BJ (cell line): ENCODE data around the gene ZNF277. TPM values are rescaled to one million over a fixed set of nuclear protein-coding genes. Genes with fewer than 3 reads are reported as not detected.

ENCODE experiments used
- CTCF ChIA-PET: fragments of 350-600 bp; formaldehyde crosslinking; extraction: SDS; loops from one replicate; lab custom pipeline; 2021; ENCODE audit warnings: antibody characterized with exemption, inconsistent platforms; lab: Yijun Ruan, JAX
- POLR2A ChIA-PET: fragments of 300-600 bp; sonication (Branson Sonifier 250); formaldehyde crosslinking; extraction: SDS; loops from one replicate; lab custom pipeline; 2021; ENCODE audit warnings: antibody characterized with exemption; lab: Charles Lee
- DNase-seq: peaks from one replicate; pipeline ENCODE4 v3.0.0-alpha.2; 2011; ENCODE audit warnings: low read depth
- H3K27me3 ChIP-seq: 2 replicates; pipeline ENCODE4 v1.6.0; 2011; ENCODE audit warnings: low read length; ENCODE audit not compliant: control insufficient read depth, insufficient read depth
- H3K36me3 ChIP-seq: 2 replicates; pipeline ENCODE4 v1.5.1; 2011; ENCODE audit warnings: low read length; ENCODE audit not compliant: control insufficient read depth, insufficient read depth
- H3K4me3 ChIP-seq: 2 replicates; pipeline ENCODE4 v1.5.1; 2011; ENCODE audit warnings: low read depth, mild to moderate bottlenecking, control low read depth, low read length
- polyA plus RNA-seq: library from polyadenylated mRNA; depleted of rRNA; stranded (reverse); fragments of >200 nt; gene quantifications from 2 replicates; pipeline ENCODE4 v1.2.3, GENCODE V29; 2011
- TF ChIP-seq, protein P1 (sequence below): IDR thresholded peaks from 2 replicates; pipeline ENCODE4 v1.5.1; 2011; ENCODE audit warnings: low read depth, mild to moderate bottlenecking, control low read depth, inconsistent platforms, low read length, moderate library complexity; ENCODE audit not compliant: insufficient read depth

Gene ZNF277
- polyA plus RNA-seq, 1 experiment, result 10.0 TPM

DNA sequence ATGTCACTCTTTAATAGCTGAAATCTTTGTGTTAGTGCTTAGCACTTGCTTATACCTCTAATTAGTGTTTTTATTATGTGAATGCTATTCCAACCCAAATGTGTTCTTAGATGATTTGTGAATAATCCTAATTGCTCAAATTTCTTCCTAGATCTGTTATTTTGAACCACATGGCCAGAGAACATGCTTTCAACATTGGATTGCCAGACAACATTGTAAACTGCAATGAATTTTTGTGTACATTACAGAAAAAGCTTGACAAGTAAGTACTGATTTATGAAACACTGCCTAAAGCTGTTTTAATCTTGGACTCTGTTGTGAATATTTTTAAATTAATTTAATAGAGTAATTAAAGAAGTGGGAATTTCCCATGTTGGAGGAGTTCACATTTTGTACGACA is 121.1 kb downstream of the ZNF277 start:
- ChIA-PET POLR2A (no interaction called here), CTCF (no interaction called here)
- TF ChIP-seq, protein P1, sequence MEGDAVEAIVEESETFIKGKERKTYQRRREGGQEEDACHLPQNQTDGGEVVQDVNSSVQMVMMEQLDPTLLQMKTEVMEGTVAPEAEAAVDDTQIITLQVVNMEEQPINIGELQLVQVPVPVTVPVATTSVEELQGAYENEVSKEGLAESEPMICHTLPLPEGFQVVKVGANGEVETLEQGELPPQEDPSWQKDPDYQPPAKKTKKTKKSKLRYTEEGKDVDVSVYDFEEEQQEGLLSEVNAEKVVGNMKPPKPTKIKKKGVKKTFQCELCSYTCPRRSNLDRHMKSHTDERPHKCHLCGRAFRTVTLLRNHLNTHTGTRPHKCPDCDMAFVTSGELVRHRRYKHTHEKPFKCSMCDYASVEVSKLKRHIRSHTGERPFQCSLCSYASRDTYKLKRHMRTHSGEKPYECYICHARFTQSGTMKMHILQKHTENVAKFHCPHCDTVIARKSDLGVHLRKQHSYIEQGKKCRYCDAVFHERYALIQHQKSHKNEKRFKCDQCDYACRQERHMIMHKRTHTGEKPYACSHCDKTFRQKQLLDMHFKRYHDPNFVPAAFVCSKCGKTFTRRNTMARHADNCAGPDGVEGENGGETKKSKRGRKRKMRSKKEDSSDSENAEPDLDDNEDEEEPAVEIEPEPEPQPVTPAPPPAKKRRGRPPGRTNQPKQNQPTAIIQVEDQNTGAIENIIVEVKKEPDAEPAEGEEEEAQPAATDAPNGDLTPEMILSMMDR, result no peak
- peaks cover 2% of the 10 kb centered on the region; the same call in 1 of the 2 replicates for H3K36me3 ChIP-seq
- no peaks in the 10 kb centered on the region for H3K27me3 ChIP-seq
- no peak for DNase-seq
- H3K4me3 ChIP-seq, result no peak overlapping the region

DNA sequence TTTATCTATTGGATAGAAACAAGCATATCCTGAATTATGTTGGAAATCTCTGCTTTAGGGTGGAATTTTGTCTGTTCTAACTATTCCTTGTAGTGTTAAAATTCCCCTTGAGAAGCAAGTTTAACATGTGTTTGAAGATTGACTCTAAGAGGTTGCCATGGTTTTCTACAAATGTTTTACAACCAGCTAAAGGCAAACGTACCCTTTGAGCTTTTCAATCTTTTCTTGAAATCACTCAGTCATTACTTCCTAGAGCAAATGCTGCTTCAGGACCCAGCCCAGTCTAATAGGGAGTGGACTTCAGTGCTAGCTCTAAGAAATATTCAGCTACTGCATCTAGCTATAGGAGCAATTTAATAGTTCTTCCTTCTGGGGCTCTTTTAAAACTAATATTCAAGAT is 125.0 kb downstream of the ZNF277 start:
- CTCF ChIA-PET, result no interaction called here

DNA sequence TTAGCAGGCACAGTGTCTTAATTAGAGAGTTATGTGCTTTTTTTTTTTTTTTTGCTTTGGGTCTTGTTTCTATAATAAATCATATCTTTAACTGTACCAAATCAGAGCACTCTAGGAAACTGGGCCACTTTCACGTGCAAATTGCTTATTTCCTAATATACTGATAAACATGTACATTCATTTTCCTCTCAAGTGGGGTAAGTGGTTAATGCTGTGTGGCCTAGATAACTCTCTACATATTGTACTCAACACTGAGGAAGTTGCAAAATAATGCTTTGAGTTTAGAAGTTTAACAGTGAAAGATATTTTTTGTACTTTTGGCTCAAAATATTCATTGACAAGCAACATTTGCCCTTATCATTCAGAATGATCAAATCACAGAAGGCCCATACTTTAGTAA is 127.9 kb downstream of the ZNF277 start:
- ChIA-PET CTCF (no interaction called here), POLR2A (no interaction called here)
- TF ChIP-seq, protein P1, result no peak
- Histone ChIP-seq H3K36me3 (no peaks in the 10 kb centered on the region), H3K4me3 (no peak overlapping the region), H3K27me3 (no peaks in the 10 kb centered on the region)
- no peak for DNase-seq

More for the DNA sequence above, 125.0 kb downstream of the ZNF277 start:
- DNase-seq, result no peak
- POLR2A ChIA-PET, result no interaction called here
- Histone ChIP-seq H3K36me3 (no peaks in the 10 kb centered on the region), H3K27me3 (no peaks in the 10 kb centered on the region), H3K4me3 (no peak overlapping the region)
- TF ChIP-seq, protein P1, result no peak

DNA sequence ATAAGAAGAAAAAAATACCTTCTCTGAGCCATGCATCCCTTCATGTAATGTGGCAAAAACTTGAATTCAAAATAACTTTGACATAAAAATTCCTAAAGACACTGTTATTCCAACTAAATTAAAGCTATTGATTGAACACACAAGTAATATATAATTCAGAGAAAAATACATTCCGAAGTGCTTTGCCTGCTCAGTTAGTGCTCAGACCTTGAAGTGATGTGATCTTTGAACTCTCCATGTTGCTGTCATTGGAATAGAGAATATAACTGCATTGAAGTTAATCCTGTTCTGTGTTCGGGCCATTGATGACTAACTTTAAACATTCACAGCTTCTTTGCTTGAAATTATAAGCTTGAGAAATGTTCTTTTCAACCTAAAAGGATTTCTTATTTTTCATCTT is 129.8 kb downstream of the ZNF277 start:
- ChIA-PET POLR2A (no interaction called here), CTCF (interaction anchor here (1.2 kb wide), 1 partner anchor 21 kb away, joined by 4 read pairs; no protein-coding TSS in a partner anchor)
- Histone ChIP-seq H3K4me3 (no peak overlapping the region), H3K36me3 (no peaks in the 10 kb centered on the region), H3K27me3 (no peaks in the 10 kb centered on the region)
- DNase-seq, result no peak
- TF ChIP-seq, protein P1, result no peak

DNA sequence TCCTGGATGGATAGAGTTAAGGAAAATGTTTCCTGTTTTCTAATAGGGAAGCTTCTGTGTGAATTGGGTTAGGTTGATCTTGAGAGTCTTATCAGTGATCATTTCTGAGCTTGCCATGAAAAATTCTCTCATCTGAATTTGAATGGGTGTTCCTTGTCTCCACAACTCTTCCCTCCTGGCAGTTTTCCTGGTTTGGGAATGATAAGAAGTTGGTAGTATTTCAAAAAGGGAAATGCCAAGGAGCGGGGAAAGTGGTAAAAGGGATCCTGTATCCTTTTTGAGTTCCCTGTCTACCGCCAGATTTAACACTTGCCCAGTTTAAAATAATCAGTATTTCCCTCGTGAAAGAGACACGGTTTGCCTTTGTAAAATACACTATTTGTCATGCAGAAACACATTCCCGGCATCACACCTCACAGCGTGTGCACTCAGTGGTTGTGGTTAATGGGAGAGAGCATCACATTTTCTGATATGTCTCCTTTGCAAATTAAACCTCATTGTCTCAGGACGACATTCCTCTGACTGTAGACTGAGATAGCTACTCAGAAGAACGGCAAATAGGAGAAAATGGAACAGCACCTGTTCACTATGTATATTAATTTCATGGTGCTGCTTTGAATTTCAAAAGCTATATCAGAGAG is 130.6 kb downstream of the ZNF277 start:
- DNase-seq, result no peak

More for the DNA sequence above, 130.6 kb downstream of the ZNF277 start:
- Histone ChIP-seq H3K4me3 (no peak overlapping the region), H3K27me3 (no peaks in the 10 kb centered on the region), H3K36me3 (peaks cover 2% of the 10 kb centered on the region)
- CTCF ChIA-PET, result interaction anchor here (1.2 kb wide), 1 partner anchor 21 kb away, joined by 4 read pairs; no protein-coding TSS in a partner anchor
- TF ChIP-seq, protein P1, result no peak
- POLR2A ChIA-PET, result no interaction called here
